ENCODE data around the gene ZHX3. TPM values are rescaled to one million over a fixed set of nuclear protein-coding genes. Genes with fewer than 3 reads are reported as not detected.

Gene ZHX3
- total RNA-seq, 1 donor from 2014 or later = 16.3 TPM

DNA sequence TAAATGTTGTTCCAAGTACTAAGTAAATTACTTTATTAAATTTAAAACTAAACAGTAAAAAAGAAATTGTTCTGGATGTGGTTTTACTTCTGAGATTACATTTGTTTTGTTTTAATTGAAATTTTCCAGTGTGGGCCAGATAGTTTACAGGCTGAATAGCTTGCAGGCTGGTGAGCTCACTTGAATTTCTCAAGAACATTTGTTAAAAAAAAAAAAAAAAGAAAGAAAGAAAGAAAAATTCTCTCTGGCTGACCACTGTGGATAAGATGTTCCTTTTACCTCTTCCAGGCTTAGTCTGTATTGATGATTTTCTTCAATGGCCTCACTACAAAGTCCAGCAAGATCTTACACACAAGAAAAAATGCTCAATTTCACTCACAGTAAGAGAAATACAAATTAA lies 94.8 kb downstream of the ZHX3 start:
- no peak overlapping the region for H3K27ac Mint-ChIP-seq
- no peaks in the 10 kb centered on the region for H3K36me3 Mint-ChIP-seq
- no peak overlapping the region for H3K4me3 Mint-ChIP-seq
- no peaks in the 10 kb centered on the region for H3K9me3 Mint-ChIP-seq
- peaks cover 14% of the 10 kb centered on the region for H3K4me1 Mint-ChIP-seq (ENCODE audit: unreplicated experiment)
- H3K27me3 Mint-ChIP-seq = no peaks in the 10 kb centered on the region
- TF ChIP-seq, protein P1, sequence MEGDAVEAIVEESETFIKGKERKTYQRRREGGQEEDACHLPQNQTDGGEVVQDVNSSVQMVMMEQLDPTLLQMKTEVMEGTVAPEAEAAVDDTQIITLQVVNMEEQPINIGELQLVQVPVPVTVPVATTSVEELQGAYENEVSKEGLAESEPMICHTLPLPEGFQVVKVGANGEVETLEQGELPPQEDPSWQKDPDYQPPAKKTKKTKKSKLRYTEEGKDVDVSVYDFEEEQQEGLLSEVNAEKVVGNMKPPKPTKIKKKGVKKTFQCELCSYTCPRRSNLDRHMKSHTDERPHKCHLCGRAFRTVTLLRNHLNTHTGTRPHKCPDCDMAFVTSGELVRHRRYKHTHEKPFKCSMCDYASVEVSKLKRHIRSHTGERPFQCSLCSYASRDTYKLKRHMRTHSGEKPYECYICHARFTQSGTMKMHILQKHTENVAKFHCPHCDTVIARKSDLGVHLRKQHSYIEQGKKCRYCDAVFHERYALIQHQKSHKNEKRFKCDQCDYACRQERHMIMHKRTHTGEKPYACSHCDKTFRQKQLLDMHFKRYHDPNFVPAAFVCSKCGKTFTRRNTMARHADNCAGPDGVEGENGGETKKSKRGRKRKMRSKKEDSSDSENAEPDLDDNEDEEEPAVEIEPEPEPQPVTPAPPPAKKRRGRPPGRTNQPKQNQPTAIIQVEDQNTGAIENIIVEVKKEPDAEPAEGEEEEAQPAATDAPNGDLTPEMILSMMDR (conservative IDR thresholded peaks at IDR 0.05) = no peak
- no peak for DNase-seq (ENCODE audit: extremely low spot score, unreplicated experiment)

DNA sequence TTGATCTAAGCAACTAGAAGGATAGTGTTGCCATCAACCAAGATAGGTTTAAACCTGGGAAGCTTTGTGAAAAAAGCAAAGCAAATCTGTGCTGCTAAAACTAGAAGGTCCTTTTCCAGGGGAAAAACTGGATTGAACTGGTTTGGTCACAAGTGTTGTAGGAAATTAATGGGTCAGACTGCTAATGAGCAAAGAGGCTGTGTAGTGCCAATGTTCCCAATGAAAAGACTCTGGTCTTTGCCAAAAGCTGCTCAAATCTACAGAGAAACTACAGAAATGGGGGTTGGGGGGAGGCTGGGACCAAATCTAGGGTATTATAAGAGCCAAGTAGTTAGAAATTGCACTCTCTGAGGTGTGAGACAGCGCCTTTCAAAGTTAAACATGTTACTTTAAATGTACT lies 95.2 kb downstream of the ZHX3 start:
- Mint-ChIP-seq H3K4me3 (no peak overlapping the region), H3K27ac (no peak overlapping the region), H3K4me1 (ENCODE audit: unreplicated experiment) (peaks cover 13% of the 10 kb centered on the region), H3K9me3 (no peaks in the 10 kb centered on the region), H3K27me3 (no peaks in the 10 kb centered on the region), H3K36me3 (no peaks in the 10 kb centered on the region)
- TF ChIP-seq, protein P1 (conservative IDR thresholded peaks at IDR 0.05) = no peak
- no peak for DNase-seq (ENCODE audit: extremely low spot score, unreplicated experiment)

DNA sequence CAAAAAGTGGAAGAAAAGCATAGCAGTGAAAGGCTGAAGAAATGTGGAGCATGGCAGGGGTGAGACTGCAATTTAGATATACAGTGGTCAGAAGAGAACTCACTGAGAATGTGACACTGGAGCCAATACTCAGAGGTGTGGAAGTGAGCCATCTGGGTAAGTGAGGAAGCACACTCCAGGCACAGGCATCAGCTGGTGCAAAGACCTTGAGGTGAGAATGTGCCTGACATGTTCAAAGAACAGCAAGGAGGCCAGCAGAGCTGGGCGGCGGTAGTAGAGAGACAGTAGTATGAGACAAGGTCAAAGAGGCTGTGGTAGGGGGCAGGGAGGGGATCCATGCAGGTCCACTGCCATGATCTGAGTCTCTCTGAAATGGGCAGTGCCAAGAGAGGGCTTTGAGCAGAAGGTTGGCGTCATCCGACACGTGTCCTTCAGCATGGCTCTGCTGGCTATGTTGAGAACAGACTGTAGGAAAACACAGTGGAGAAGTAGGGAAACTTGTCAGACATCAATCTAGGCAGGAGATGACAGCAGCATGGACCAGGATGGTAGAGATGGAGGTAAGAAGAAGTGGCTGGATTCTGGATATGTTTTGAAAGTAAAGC lies 95.8 kb downstream of the ZHX3 start:
- H3K36me3 Mint-ChIP-seq = no peaks in the 10 kb centered on the region
- TF ChIP-seq, protein P1 (conservative IDR thresholded peaks at IDR 0.05) = no peak
- H3K27ac Mint-ChIP-seq = no peak overlapping the region
- DNase-seq (ENCODE audit: extremely low spot score, unreplicated experiment) = no peak
- H3K4me3 Mint-ChIP-seq = no peak overlapping the region
- no peaks in the 10 kb centered on the region for H3K9me3 Mint-ChIP-seq
- no peaks in the 10 kb centered on the region for H3K27me3 Mint-ChIP-seq
- peaks cover 13% of the 10 kb centered on the region for H3K4me1 Mint-ChIP-seq (ENCODE audit: unreplicated experiment)

DNA sequence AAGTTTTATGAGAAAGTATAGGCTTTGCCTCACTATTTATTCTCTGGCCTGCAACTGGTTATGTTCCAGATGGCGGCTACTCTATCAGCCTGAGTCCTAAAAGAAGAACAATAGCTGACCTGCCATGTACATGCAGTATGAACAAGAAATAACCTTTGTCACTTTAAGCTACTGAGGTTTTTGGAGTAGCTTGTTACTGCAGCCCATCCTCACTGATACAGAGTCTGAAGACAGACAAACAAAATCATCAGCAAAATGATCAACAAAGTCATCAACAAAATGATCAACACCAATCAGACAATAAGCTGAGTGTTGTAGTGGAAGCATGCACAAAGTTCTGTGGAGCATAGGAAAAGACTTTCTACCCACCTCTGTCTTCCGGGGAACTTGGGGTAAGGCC lies 97.7 kb downstream of the ZHX3 start:
- Mint-ChIP-seq H3K27me3 (no peaks in the 10 kb centered on the region), H3K9me3 (no peaks in the 10 kb centered on the region), H3K4me1 (ENCODE audit: unreplicated experiment) (peaks cover 13% of the 10 kb centered on the region)

DNA sequence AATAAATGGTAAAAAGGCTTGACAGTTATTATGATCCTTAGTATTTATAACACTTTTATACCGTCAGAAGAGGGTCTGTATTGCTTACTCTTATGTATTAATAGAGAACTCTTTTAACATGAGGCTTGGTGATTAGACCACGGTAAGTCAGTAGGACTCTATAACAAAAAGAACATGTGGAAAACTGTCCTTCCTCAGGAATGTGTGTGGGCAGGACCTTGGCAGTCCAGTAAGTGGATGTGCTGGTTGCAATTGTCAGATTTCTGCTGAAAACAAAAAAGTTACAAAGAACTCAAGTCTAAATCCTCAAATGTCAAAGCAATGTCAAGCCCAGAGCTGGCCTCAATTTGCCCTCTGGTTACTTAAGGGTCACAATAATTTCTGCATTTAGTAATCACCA lies 99.1 kb downstream of the ZHX3 start:
- no peaks in the 10 kb centered on the region for H3K27me3 Mint-ChIP-seq
- H3K4me1 Mint-ChIP-seq (ENCODE audit: unreplicated experiment) = peaks cover 20% of the 10 kb centered on the region
- H3K4me3 Mint-ChIP-seq = no peak overlapping the region
- H3K9me3 Mint-ChIP-seq = no peaks in the 10 kb centered on the region
- H3K36me3 Mint-ChIP-seq = no peaks in the 10 kb centered on the region
- DNase-seq (ENCODE audit: extremely low spot score, unreplicated experiment) = no peak
- H3K27ac Mint-ChIP-seq = no peak overlapping the region
- TF ChIP-seq, protein P1 (conservative IDR thresholded peaks at IDR 0.05) = no peak

More for the DNA sequence above, 97.7 kb downstream of the ZHX3 start:
- Mint-ChIP-seq H3K36me3 (no peaks in the 10 kb centered on the region), H3K27ac (no peak overlapping the region), H3K4me3 (no peak overlapping the region)
- TF ChIP-seq, protein P1 (conservative IDR thresholded peaks at IDR 0.05) = no peak
- no peak for DNase-seq (ENCODE audit: extremely low spot score, unreplicated experiment)

DNA sequence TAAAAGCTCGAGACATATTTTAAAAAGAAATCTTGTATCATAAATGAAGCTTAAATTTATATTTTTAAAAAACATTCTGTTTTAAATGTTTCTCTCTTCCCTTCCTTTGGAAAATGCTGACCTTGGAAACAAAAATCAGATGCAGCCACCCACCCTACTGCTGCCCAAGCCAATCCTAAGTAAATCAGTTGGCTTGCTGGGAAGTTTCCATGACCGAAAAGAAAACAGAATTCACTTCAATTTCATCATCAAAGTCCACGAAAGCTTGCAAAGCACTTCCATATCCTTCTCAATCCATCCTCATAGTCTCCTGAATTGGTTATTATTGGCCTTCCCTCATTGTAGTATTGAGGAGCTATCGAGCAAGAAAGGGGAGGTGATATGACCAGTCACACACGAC lies 100.1 kb downstream of the ZHX3 start:
- no peak for DNase-seq (ENCODE audit: extremely low spot score, unreplicated experiment)
- H3K27ac Mint-ChIP-seq = no peak overlapping the region
- TF ChIP-seq, protein P1 (conservative IDR thresholded peaks at IDR 0.05) = no peak
- peaks cover 20% of the 10 kb centered on the region for H3K4me1 Mint-ChIP-seq (ENCODE audit: unreplicated experiment)
- H3K4me3 Mint-ChIP-seq = no peak overlapping the region
- no peaks in the 10 kb centered on the region for H3K36me3 Mint-ChIP-seq
- no peaks in the 10 kb centered on the region for H3K27me3 Mint-ChIP-seq
- H3K9me3 Mint-ChIP-seq = no peaks in the 10 kb centered on the region

Data from type B pancreatic cell (in vitro differentiated cells).